ENCODE results near the gene BMP7. TPM values are rescaled to one million over a fixed set of nuclear protein-coding genes. Genes with fewer than 3 reads are reported as not detected.

BMP7 gene
- polyA plus RNA-seq, 4 donors = 66.4 to 113 (median 91.3) TPM

GRCh38 chr20:57214948-57215347 is 51.5 kb downstream of the BMP7 start:
- DNase-seq (ENCODE audit: low read depth in 4 of 4, low spot score in 2 of 4) = no peak

- DNase-seq (ENCODE audit: low read depth in 4 of 4, low spot score in 2 of 4) = no peak
These were observed 52.0 kb downstream of the BMP7 start for GRCh38 chr20:57214427-57214826.

- DNase-seq (ENCODE audit: low read depth in 4 of 4, low spot score in 2 of 4) = no peak
These were observed 52.5 kb downstream of the BMP7 start for GRCh38 chr20:57213924-57214323.

- no peak for DNase-seq (ENCODE audit: low read depth in 4 of 4, low spot score in 2 of 4)
These were observed 53.1 kb downstream of the BMP7 start for GRCh38 chr20:57213291-57213690.

DNA sequence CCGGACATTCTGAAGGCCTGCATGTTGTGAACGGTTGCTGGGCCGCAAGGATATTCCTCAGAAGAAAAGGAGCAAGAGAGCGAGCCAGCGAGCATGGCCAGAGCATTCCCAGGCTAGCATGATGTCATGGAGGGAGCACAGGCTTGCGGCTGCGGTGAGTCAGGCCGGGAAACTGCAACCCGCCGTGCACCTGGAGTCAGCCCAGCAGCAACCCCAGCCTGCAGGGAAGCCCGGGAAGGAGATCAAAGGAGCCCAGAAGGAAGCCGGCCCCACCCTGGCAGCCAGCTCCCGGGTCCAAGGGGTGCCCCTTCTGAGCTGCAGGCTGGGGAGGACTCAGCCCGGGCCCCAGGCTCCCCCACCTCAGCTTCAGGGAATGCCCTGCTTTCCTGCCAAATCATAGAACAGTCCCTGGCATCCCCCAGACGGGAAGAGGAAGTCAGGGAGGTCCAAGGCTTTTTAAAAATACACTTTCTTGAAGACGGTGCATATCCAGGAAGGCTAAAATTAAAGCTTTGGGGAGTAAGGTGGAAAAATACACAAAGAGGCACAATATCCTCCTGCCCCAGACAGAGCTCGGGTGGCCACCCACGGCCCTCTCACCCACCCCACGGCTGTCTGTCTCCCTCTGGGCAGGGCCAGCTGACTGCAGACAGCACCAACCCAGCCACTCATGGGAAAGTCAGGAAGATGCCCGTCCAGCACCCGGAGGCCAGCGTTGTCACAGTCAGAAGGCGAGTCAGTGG is 53.7 kb downstream of the BMP7 start:
- DNase-seq (ENCODE audit: low read depth in 4 of 4, low spot score in 2 of 4) = no peak

- no peak for DNase-seq (ENCODE audit: low read depth in 4 of 4, low spot score in 2 of 4)
These were observed 54.4 kb downstream of the BMP7 start for GRCh38 chr20:57211908-57212533.

GRCh38 chr20:57211406-57211805 is 55.0 kb downstream of the BMP7 start:
- DNase-seq (ENCODE audit: low read depth in 4 of 4, low spot score in 2 of 4) = no peak

DNA sequence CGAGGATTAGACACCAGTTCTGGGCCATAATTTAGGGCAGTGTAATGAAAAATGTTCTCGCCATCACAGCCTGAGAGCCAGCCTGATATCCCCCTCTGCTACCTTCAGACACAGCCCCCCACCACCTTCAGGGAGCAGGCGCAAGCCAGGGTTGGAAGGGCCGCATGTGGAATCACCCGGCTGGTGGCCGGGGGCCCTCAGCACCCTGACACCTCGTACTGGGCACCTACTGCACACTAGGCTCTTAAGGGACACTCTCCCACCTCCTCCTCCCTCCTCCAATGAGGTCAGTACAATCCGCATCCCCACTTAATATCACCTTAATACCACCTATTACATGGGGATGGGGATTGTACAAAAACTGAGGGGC is 55.5 kb downstream of the BMP7 start:
- DNase-seq (ENCODE audit: low read depth in 4 of 4, low spot score in 2 of 4) = no peak

GRCh38 chr20:57210054-57210910 is 56.2 kb downstream of the BMP7 start:
- no peak for DNase-seq (ENCODE audit: low read depth in 4 of 4, low spot score in 2 of 4)

- DNase-seq (ENCODE audit: low read depth in 4 of 4, low spot score in 2 of 4) = no peak
These were observed 57.0 kb downstream of the BMP7 start for GRCh38 chr20:57209413-57209812.

DNA sequence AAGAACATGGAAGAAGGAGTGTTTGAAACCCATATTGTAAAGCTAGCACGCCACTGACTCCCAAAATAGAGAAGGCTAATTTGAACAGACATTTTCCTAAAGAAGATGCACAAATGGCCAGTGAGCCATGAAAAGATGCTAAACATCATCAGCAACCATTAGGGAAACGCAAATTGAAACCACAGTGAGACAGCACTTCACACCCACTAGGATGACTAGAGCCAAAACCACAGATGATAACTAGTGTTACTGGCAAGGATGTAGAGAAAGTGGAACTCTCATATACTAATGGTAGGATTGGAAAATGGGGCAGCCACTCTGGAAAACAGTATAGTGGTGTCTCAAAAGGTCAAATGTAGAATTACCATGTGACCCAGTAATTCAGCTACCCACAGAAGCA is 58.2 kb downstream of the BMP7 start:
- DNase-seq (ENCODE audit: low read depth in 4 of 4, low spot score in 2 of 4) = no peak

GRCh38 chr20:57207251-57207650 is 59.2 kb downstream of the BMP7 start:
- no peak for DNase-seq (ENCODE audit: low read depth in 4 of 4, low spot score in 2 of 4)

DNA sequence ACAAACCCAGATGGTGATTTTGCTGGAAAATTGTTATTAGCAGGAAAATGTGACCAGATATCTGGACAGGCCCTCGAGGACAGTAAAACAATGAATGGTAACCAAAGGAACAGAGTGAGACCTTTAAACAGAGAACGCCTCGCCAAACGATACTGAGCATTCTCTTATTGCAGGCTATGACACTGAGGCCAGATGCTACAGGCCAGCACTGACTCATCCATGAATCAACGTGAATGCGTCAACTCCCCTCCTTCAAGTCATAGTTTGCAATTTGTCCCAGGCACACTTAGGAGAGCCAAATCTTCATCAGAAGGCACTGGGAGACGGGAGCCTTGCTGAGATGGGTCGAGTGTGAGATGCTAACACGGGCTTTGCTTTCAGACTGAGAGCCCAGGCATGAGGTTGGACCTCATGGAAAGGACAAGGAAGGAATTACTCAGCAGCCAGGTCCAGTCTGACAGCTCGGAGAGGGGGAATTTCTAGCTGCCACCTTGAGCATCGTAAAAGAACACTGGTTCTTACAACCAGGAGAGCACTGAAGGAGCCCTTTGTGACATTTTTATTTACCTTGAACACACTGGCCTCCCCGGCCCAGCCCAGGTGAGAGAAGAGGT is 60.7 kb downstream of the BMP7 start:
- no peak for DNase-seq (ENCODE audit: low read depth in 4 of 4, low spot score in 2 of 4)

DNA sequence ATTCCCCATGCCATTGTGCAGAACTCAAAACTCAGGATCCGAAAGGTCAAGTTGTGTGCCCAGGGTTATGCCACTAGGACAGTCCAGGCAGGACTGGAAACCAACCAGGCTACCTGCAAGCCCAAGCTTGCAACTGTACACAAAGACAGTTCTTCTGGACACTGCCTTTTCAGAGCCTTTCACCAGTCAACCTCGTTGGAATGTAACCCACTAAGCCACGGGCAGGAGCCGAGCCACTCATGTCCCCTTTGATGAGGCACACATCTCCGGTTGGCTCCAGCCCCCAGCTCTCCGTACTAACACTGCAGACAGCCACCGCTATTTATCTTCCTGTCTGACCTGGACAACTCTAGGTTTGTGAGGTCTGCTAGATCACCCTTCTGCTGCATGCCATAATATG is 62.5 kb downstream of the BMP7 start:
- no peak for DNase-seq (ENCODE audit: low read depth in 4 of 4, low spot score in 2 of 4)

DNA sequence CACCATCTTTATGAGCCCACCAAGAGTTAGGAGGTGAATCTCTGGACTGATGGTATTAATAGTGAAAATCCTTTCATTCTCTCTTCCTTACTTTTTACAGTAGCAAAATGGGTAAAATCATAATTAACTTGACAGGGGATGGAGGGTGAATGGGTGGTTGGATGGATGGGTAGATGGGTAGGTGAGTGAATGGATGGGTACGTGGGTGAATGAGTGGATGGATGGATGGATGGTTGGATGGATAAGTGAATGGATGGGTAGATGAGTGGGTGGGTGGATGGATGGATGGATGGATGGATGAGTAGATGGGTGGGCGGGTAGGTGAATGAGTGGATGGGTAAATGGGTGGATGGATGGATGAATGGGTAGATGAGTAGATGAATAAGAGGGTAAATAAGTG is 63.2 kb downstream of the BMP7 start:
- no peak for DNase-seq (ENCODE audit: low read depth in 4 of 4, low spot score in 2 of 4)

GRCh38 chr20:57202309-57202708 is 64.1 kb downstream of the BMP7 start:
- no peak for DNase-seq (ENCODE audit: low read depth in 4 of 4, low spot score in 2 of 4)

GRCh38 chr20:57200882-57201695 is 65.4 kb downstream of the BMP7 start:
- no peak for DNase-seq (ENCODE audit: low read depth in 4 of 4, low spot score in 2 of 4)

DNA sequence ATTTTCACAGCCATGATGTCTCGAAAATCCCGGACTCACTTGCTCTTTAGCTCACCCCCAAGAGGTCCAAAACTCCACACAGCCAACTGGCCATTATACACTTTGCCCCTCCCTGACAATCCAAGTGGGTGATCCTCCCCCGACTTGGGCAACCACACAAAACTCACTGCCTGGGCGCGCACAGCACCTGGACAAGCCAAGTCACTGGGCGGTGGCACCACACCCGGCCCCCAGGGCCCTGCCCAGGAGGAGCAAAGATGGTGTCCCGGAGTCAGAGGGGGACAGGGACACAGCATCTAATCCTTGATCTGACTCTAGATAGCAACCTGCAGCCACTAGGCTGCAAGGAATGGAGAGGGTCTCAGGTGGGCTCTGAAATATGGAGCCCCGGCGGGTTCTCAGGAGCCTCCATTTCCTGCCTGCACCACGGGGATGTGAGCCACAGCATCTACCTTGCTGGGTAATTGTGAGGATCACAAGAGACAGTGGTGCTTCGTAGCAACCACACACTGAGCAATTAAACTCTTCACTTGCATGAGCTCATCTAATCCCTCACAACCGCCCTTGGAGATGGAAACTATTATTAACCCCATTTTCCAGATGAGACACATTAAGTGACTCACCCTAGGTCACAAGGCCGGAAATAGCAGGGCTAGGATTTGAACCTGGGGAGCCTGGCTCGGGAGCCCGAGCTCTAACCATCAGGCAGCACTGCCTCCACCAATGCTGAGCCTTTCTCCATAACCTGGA is 66.6 kb downstream of the BMP7 start:
- no peak for DNase-seq (ENCODE audit: low read depth in 4 of 4, low spot score in 2 of 4)

All from left renal cortex interstitium (tissue), 4 donors.